GM19395 (cell line): ENCODE data around the gene A4GALT.
A peak's percentile ranks its signal among the peaks of the same experiment; 100 is the strongest.
"Not testable (repeated sequence)": the region's sequence is repeated elsewhere in the genome, so short reads cannot be mapped to it uniquely, and the experiment has no call there.

Source experiments
- ATAC-seq: cut with Tn5 transposase; IDR thresholded peaks from one replicate; pipeline ENCODE4 v1.9.1; 2021; ENCODE audit warnings: mild to moderate bottlenecking, moderate library complexity; ENCODE audit not compliant: unreplicated experiment

A4GALT gene

GRCh38 chr22:42720263-42721044, at the start of gene A4GALT:
TSS of gene A4GALT (minus strand) at chr22:42720870. CDS start at chr22:42693951, 26,919 bp downstream.
- ATAC-seq, result no peak

GRCh38 chr22:42770448-42770726, 49.7 kb upstream of the A4GALT start:
- ATAC-seq, result no peak

GRCh38 chr22:42769574-42770447, 49.1 kb upstream of the A4GALT start:
- peak; percentile 83 for ATAC-seq

GRCh38 chr22:42769238-42769573, 48.5 kb upstream of the A4GALT start:
- ATAC-seq, result no peak

- no peak for ATAC-seq
These were observed 47.8 kb upstream of the A4GALT start for GRCh38 chr22:42768385-42769035.

- no peak for ATAC-seq
These were observed 46.2 kb upstream of the A4GALT start for GRCh38 chr22:42766860-42767259.

GRCh38 chr22:42764895-42765363, 44.3 kb upstream of the A4GALT start:
- no peak for ATAC-seq

- ATAC-seq, result no peak
These were observed 43.4 kb upstream of the A4GALT start for GRCh38 chr22:42763965-42764480.

GRCh38 chr22:42760806-42761565, 40.3 kb upstream of the A4GALT start:
- ATAC-seq, result no peak

- ATAC-seq, result no peak
These were observed 38.4 kb upstream of the A4GALT start for GRCh38 chr22:42758931-42759629.

GRCh38 chr22:42755553-42755952, 34.9 kb upstream of the A4GALT start:
- ATAC-seq, result not testable (repeated sequence)

GRCh38 chr22:42755121-42755520, 34.5 kb upstream of the A4GALT start:
- not testable (repeated sequence) for ATAC-seq

GRCh38 chr22:42754658-42755057, 34.0 kb upstream of the A4GALT start:
- ATAC-seq, result no peak

- ATAC-seq, result no peak
These were observed 32.2 kb upstream of the A4GALT start for GRCh38 chr22:42752912-42753311.

GRCh38 chr22:42752230-42752746, 31.6 kb upstream of the A4GALT start:
- no peak for ATAC-seq

GRCh38 chr22:42750421-42750820, 29.8 kb upstream of the A4GALT start:
- not testable (repeated sequence) for ATAC-seq

GRCh38 chr22:42747701-42748513, 27.2 kb upstream of the A4GALT start:
- no peak for ATAC-seq

GRCh38 chr22:42745118-42745517, 24.4 kb upstream of the A4GALT start:
- no peak for ATAC-seq

- ATAC-seq, result no peak
These were observed 22.9 kb upstream of the A4GALT start for GRCh38 chr22:42743501-42743991.
